Esophagus muscularis mucosa (tissue), 3 donors: Measurements from ENCODE around the gene MAGI2.

ENCODE experiments used
- EP300 ChIP-seq: sonication (generic); formaldehyde crosslinking; IDR thresholded peaks from one replicate; pipeline ENCODE4 v1.6.1; 2017; ENCODE audit warnings: antibody characterized with exemption
- TF ChIP-seq, protein P1 (sequence below), 3 experiments: fragments of 200-600 bp in 2 of 3; fragments of 450-650 bp in 1 of 3; sonication (generic) in 2 of 3; IDR thresholded peaks; one replicate each; pipeline ENCODE4 v1.5.1; 2017 to 2019; ENCODE audit warnings: antibody characterized with exemption in 3 of 3, mild to moderate bottlenecking in 2 of 3, moderate library complexity in 1 of 3

DNA sequence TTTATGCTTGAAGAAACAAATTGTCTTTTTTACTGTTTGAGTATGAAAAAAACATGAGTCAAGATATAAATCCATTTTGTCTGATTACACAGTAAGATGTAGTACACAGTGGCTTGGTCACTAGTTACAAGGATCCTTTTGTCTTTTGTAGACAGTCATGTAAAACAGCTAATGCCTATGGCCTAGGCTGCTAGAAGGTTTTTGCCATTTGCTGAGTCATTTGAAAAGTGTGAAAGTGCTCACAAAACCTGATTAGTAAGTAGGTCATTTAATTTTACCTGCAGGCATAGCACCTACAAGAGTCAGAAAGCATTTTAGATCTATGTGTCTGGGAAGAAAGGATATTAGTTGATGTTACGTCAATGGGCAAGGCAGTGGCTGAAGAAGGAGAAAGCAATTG is 819.4 kb downstream of the MAGI2 start:
- TF ChIP-seq, protein P1, sequence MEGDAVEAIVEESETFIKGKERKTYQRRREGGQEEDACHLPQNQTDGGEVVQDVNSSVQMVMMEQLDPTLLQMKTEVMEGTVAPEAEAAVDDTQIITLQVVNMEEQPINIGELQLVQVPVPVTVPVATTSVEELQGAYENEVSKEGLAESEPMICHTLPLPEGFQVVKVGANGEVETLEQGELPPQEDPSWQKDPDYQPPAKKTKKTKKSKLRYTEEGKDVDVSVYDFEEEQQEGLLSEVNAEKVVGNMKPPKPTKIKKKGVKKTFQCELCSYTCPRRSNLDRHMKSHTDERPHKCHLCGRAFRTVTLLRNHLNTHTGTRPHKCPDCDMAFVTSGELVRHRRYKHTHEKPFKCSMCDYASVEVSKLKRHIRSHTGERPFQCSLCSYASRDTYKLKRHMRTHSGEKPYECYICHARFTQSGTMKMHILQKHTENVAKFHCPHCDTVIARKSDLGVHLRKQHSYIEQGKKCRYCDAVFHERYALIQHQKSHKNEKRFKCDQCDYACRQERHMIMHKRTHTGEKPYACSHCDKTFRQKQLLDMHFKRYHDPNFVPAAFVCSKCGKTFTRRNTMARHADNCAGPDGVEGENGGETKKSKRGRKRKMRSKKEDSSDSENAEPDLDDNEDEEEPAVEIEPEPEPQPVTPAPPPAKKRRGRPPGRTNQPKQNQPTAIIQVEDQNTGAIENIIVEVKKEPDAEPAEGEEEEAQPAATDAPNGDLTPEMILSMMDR (IDR thresholded peaks at IDR 0.05), result no peak
- TF ChIP-seq EP300, result no peak
